ENCODE data around the gene FBXW12.

Gene FBXW12

GRCh38 chr3:48407542-48408099 lies 35.6 kb downstream of the FBXW12 start:
- Histone ChIP-seq H3K36me3 (ENCODE audit: control insufficient read depth in 2 of 2, insufficient read depth in 1 of 2, low read length in 2 of 2) (peaks cover 0 to 74% of the 10 kb centered on the region in 2 experiments; a peak in 1 of 3 replicates), H3K4me3 (ENCODE audit: low read depth, low read length) (no peak overlapping the region), H3K4me1 (ENCODE audit: control insufficient read depth, insufficient read depth, low read length) (no peaks in the 10 kb centered on the region), H3K27ac (ENCODE audit: extremely low read depth, low read depth, low read length) (no peak overlapping the region), H3K9me3 (ENCODE audit: control insufficient read depth, insufficient read depth, low read depth, low read length) (no peaks in the 10 kb centered on the region)
- POLR2A ChIA-PET: no interaction called here
- CTCF ChIA-PET: interaction anchor here (1.5 to 5.1 kb wide), 2 partner anchors 25 to 29 kb away, joined by 4 to 28 read pairs; no protein-coding TSS in a partner anchor
- TF ChIP-seq BCL11B (tag by site-specific recombination; IDR thresholded peaks at IDR 0.05; ENCODE audit: low read depth): no peak
- peak; percentile 26; the same call in 1 of the 2 replicates for TF ChIP-seq GLIS1 (tag by site-specific recombination; IDR thresholded peaks at IDR 0.05)
- TF ChIP-seq ZNF510 (tag by site-specific recombination; IDR thresholded peaks at IDR 0.05; ENCODE audit: insufficient replicate concordance): no peak
- peak; percentile 82 for TF ChIP-seq ZIC2 (tag by site-specific recombination; IDR thresholded peaks at IDR 0.05)
- no peak for TF ChIP-seq REPIN1 (tag by site-specific recombination; IDR thresholded peaks at IDR 0.05; ENCODE audit: low read depth)
- TF ChIP-seq AEBP2 (tag by site-specific recombination; IDR thresholded peaks at IDR 0.05; ENCODE audit: borderline replicate concordance): no peak
- TF ChIP-seq ZNF335 (tag by site-specific recombination; conservative IDR thresholded peaks at IDR 0.05): 0 out of 2 replicates have a peak, but pooled peaks have one; percentile 20

DNA sequence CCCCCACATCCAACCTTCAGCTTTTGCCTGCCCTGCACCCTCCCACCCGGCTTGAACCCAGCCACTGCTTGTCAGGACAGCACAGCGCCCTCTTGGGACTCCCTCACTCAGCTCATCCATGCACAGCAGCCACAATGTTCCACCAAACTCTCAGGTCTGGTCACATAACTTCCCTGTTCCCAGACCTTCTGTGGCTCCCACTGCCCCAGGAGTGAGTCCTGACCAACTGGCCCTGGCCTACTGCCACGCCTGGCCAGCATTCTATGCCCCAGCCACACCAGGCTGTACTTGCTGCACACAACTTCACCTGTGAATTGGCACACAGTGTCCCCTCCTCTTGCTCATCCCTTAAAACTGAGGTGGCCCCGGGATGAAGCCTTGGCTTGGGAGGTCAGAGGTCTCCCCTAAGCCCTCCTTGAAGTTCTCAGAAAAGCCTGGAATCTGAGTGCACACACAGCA lies 36.8 kb downstream of the FBXW12 start:
- Histone ChIP-seq H3K36me3 (ENCODE audit: control insufficient read depth in 2 of 2, insufficient read depth in 1 of 2, low read length in 2 of 2) (peaks cover 0 to 78% of the 10 kb centered on the region in 2 experiments; a peak in 1 of 3 replicates), H3K9me3 (ENCODE audit: control insufficient read depth, insufficient read depth, low read depth, low read length) (no peaks in the 10 kb centered on the region), H3K4me1 (ENCODE audit: control insufficient read depth, insufficient read depth, low read length) (no peaks in the 10 kb centered on the region), H3K27ac (ENCODE audit: extremely low read depth, low read depth, low read length) (no peak overlapping the region), H3K4me3 (ENCODE audit: low read depth, low read length) (no peak overlapping the region)
- POLR2A ChIA-PET: no interaction called here
- TF ChIP-seq ZNF24 (tag by site-specific recombination; IDR thresholded peaks at IDR 0.05) (no peak), ZNF529 (tag by site-specific recombination; IDR thresholded peaks at IDR 0.05; ENCODE audit: insufficient replicate concordance) (no peak), ELK4 (IDR thresholded peaks at IDR 0.05; ENCODE audit: borderline replicate concordance, low read depth, low read length) (no peak), ZNF416 (tag by site-specific recombination; IDR thresholded peaks at IDR 0.05) (no peak)
- CTCF ChIA-PET: interaction anchor here (0.7 to 5.1 kb wide), 4 partner anchors 10 to 99 kb away, joined by 3 to 28 read pairs (median 4); no protein-coding TSS in a partner anchor

- H3K36me3 ChIP-seq (ENCODE audit: control insufficient read depth in 2 of 2, insufficient read depth in 1 of 2, low read length in 2 of 2): peaks cover 0 to 78% of the 10 kb centered on the region in 2 experiments; a peak in 1 of 3 replicates
- no peaks in the 10 kb centered on the region for H3K9me3 ChIP-seq (ENCODE audit: control insufficient read depth, insufficient read depth, low read depth, low read length)
- ChIA-PET POLR2A (no interaction called here), CTCF (interaction anchor here (1.1 to 5.1 kb wide), 2 partner anchors 9 to 27 kb away, joined by 4 to 28 read pairs; no protein-coding TSS in a partner anchor)
- no peak overlapping the region for H3K4me3 ChIP-seq (ENCODE audit: low read depth, low read length)
- TF ChIP-seq HIC1 (tag by site-specific recombination; IDR thresholded peaks at IDR 0.05) (no peak), SCRT2 (tag by site-specific recombination; IDR thresholded peaks at IDR 0.05) (peak; percentile 57)
- H3K4me1 ChIP-seq (ENCODE audit: control insufficient read depth, insufficient read depth, low read length): no peaks in the 10 kb centered on the region
- H3K27ac ChIP-seq (ENCODE audit: extremely low read depth, low read depth, low read length): no peak overlapping the region
Measured at GRCh38 chr3:48409291-48410201, 37.5 kb downstream of the FBXW12 start.
